Chondrocyte (in vitro differentiated cells): Measurements from ENCODE around the gene PSPN. TPM values are rescaled to one million over a fixed set of nuclear protein-coding genes. Genes with fewer than 3 reads are reported as not detected.
"Not testable (repeated sequence)": the region's sequence is repeated elsewhere in the genome, so short reads cannot be mapped to it uniquely, and the experiment has no call there.

ENCODE experiments used
- DNase-seq: peaks from one replicate; pipeline ENCODE4 v3.0.0; 2021; ENCODE audit warnings: mixed read lengths, low spot score
- H3K27ac Mint-ChIP-seq: one replicate; pipeline ENCODE4 v1.8.0; 2021; ENCODE audit warnings: mild to moderate bottlenecking, moderate library complexity, mixed read lengths; ENCODE audit not compliant: unreplicated experiment
- H3K27me3 Mint-ChIP-seq: 2 replicates; pipeline ENCODE4 v1.8.0; 2021; ENCODE audit warnings: low read depth, mixed read lengths
- H3K36me3 Mint-ChIP-seq: 2 replicates; pipeline ENCODE4 v1.8.0; 2021; ENCODE audit warnings: low read depth, mixed read lengths
- H3K4me1 Mint-ChIP-seq: 2 replicates; pipeline ENCODE4 v1.8.0; 2021; ENCODE audit warnings: low read depth, mild to moderate bottlenecking, mixed read lengths
- H3K4me3 Mint-ChIP-seq: one replicate; pipeline ENCODE4 v1.8.0; 2021; ENCODE audit warnings: mild to moderate bottlenecking, moderate library complexity, mixed read lengths; ENCODE audit not compliant: unreplicated experiment
- H3K9me3 Mint-ChIP-seq: 2 replicates; pipeline ENCODE4 v1.8.0; 2021; ENCODE audit warnings: low read depth, mixed read lengths
- CTCF ChIP-seq: fragments of 200-600 bp; sonication (generic); IDR thresholded peaks from 2 replicates; pipeline ENCODE4 v1.5.0; 2021; ENCODE audit warnings: antibody characterized with exemption, mild to moderate bottlenecking, moderate library complexity
- total RNA-seq: library from RNA; stranded (reverse); gene quantifications from 3 replicates; pipeline ENCODE4 v1.2.1, GENCODE V29; 2021

The PSPN gene
- total RNA-seq, 1 donor from 2014 or later: 2.8 TPM

GRCh38 chr19:6402058-6402457 is 26.3 kb upstream of the PSPN start:
- no peak for DNase-seq
- H3K27ac Mint-ChIP-seq: no peak overlapping the region
- H3K9me3 Mint-ChIP-seq: no peaks in the 10 kb centered on the region
- H3K4me3 Mint-ChIP-seq: no peak overlapping the region
- H3K36me3 Mint-ChIP-seq: no peaks in the 10 kb centered on the region
- no peaks in the 10 kb centered on the region for H3K4me1 Mint-ChIP-seq
- TF ChIP-seq CTCF: no peak
- no peaks in the 10 kb centered on the region for H3K27me3 Mint-ChIP-seq

GRCh38 chr19:6400062-6400944 is 24.6 kb upstream of the PSPN start:
- not testable (repeated sequence) for H3K9me3 Mint-ChIP-seq, H3K4me1 Mint-ChIP-seq, DNase-seq, H3K27ac Mint-ChIP-seq, H3K36me3 Mint-ChIP-seq, H3K4me3 Mint-ChIP-seq, H3K27me3 Mint-ChIP-seq

- no peaks in the 10 kb centered on the region for H3K27me3 Mint-ChIP-seq
- TF ChIP-seq CTCF: no peak
- no peaks in the 10 kb centered on the region for H3K9me3 Mint-ChIP-seq
- DNase-seq: peak; percentile 86
- H3K27ac Mint-ChIP-seq: no peak overlapping the region
- H3K4me1 Mint-ChIP-seq: peaks cover 25% of the 10 kb centered on the region
- H3K4me3 Mint-ChIP-seq: no peak overlapping the region
- no peaks in the 10 kb centered on the region for H3K36me3 Mint-ChIP-seq
These were observed 20.6 kb upstream of the PSPN start for GRCh38 chr19:6396305-6396704.

GRCh38 chr19:6394831-6395230 is 19.1 kb upstream of the PSPN start:
- peaks cover 5% of the 10 kb centered on the region for H3K36me3 Mint-ChIP-seq
- no peak for TF ChIP-seq CTCF
- peaks cover 28% of the 10 kb centered on the region for H3K4me1 Mint-ChIP-seq
- no peaks in the 10 kb centered on the region for H3K27me3 Mint-ChIP-seq
- peak overlapping the region; percentile 35 for H3K4me3 Mint-ChIP-seq
- H3K9me3 Mint-ChIP-seq: no peaks in the 10 kb centered on the region
- H3K27ac Mint-ChIP-seq: peak overlapping the region; percentile 65
- no peak for DNase-seq

GRCh38 chr19:6393983-6394412 is 18.3 kb upstream of the PSPN start:
- Mint-ChIP-seq H3K9me3 (no peaks in the 10 kb centered on the region), H3K4me3 (peak overlapping the region; percentile 90), H3K36me3 (peaks cover 5% of the 10 kb centered on the region), H3K4me1 (peaks cover 28% of the 10 kb centered on the region), H3K27me3 (no peaks in the 10 kb centered on the region), H3K27ac (peak overlapping the region; percentile 94)
- no peak for DNase-seq
- no peak for TF ChIP-seq CTCF
